Measurements from ENCODE around the gene MIXL1.

DNA sequence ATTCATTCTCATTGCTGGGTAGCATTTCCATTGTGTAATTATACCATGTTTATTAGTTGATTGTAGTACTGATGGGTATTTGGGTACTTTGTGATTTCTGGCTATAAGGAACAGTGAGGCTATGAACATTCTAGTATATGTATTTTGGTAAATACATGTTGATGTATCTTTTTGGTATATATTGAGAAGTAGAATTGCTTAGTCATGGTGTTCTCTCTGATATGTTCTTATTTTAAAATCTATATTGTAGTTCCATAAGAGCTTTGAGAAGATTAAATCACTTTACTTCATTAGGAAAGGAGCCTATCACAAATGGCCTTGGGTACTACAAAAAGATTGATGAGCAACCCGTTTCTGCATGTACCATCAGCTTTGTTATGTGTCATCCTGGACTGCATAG is 13.4 kb downstream of the MIXL1 start:
- TF ChIP-seq CTCF (IDR thresholded peaks at IDR 0.05; ENCODE audit: low read length): no peak
- TF ChIP-seq EZH2 (optimal IDR thresholded peaks at IDR 0.05; ENCODE audit: low read depth, low read length): no peak

Data from MM.1S (cell line).